Mesothelial cell of epicardium (in vitro differentiated cells): ENCODE data around the gene RBMS1. TPM values are rescaled to one million over a fixed set of nuclear protein-coding genes. Genes with fewer than 3 reads are reported as not detected.

ENCODE experiments used
- DNase-seq, 2 experiments: peaks; one replicate each; pipeline ENCODE4 v3.0.0; 2021; ENCODE audit warnings: low spot score in 2 of 2; ENCODE audit not compliant: unreplicated experiment in 2 of 2
- H3K27ac Mint-ChIP-seq: 2 replicates; pipeline ENCODE4 v1.8.0; 2021; ENCODE audit warnings: mixed read lengths
- H3K27me3 Mint-ChIP-seq: 2 replicates; pipeline ENCODE4 v1.8.0; 2021; ENCODE audit warnings: low read depth, mixed read lengths
- H3K36me3 Mint-ChIP-seq: 2 replicates; pipeline ENCODE4 v1.8.0; 2021; ENCODE audit warnings: mixed read lengths
- H3K4me1 Mint-ChIP-seq: 2 replicates; pipeline ENCODE4 v1.8.0; 2021; ENCODE audit warnings: mixed read lengths
- H3K4me3 Mint-ChIP-seq: 2 replicates; pipeline ENCODE4 v1.8.0; 2021; ENCODE audit warnings: mild to moderate bottlenecking, moderate library complexity, mixed read lengths
- H3K9me3 Mint-ChIP-seq: 2 replicates; pipeline ENCODE4 v1.8.0; 2021; ENCODE audit warnings: mixed read lengths
- total RNA-seq: library from RNA; stranded (reverse); gene quantifications from 3 replicates; pipeline ENCODE4 v1.2.1, GENCODE V29; 2021
- TF ChIP-seq, protein P1 (sequence below): fragments of 200-600 bp; sonication (generic); IDR thresholded peaks from one replicate; pipeline ENCODE4 v1.5.0; 2021; ENCODE audit warnings: antibody characterized with exemption; ENCODE audit not compliant: unreplicated experiment

The RBMS1 gene
- total RNA-seq, 1 donor from 2014 or later, result 128 TPM

DNA sequence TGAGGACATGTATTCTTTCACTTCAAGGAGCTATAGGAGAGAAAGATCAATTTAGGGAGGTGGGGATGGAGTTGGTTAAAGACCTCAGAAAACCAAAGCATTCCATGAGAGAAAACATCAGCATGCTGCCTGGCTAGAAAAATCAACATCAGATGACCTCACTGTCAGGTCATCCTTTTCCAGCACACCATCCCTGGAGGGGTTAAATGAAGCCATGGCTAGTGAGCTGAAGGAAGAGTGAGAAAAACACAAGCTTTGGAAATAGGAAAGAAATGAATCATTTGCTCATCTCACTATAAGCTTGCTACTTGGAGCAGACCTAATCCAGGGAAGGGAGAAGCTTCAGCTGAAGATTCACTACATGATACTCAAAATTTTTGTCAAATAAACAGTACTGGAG, 184.0 kb downstream of the RBMS1 start:
- no peaks in the 10 kb centered on the region for H3K27me3 Mint-ChIP-seq
- DNase-seq, result no peak
- H3K4me3 Mint-ChIP-seq, result no peak overlapping the region
- peak overlapping the region; percentile 30 for H3K27ac Mint-ChIP-seq
- peaks cover 19% of the 10 kb centered on the region for H3K36me3 Mint-ChIP-seq
- TF ChIP-seq, protein P1, sequence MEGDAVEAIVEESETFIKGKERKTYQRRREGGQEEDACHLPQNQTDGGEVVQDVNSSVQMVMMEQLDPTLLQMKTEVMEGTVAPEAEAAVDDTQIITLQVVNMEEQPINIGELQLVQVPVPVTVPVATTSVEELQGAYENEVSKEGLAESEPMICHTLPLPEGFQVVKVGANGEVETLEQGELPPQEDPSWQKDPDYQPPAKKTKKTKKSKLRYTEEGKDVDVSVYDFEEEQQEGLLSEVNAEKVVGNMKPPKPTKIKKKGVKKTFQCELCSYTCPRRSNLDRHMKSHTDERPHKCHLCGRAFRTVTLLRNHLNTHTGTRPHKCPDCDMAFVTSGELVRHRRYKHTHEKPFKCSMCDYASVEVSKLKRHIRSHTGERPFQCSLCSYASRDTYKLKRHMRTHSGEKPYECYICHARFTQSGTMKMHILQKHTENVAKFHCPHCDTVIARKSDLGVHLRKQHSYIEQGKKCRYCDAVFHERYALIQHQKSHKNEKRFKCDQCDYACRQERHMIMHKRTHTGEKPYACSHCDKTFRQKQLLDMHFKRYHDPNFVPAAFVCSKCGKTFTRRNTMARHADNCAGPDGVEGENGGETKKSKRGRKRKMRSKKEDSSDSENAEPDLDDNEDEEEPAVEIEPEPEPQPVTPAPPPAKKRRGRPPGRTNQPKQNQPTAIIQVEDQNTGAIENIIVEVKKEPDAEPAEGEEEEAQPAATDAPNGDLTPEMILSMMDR, result no peak
- H3K4me1 Mint-ChIP-seq, result peaks cover 6% of the 10 kb centered on the region
- H3K9me3 Mint-ChIP-seq, result no peaks in the 10 kb centered on the region

DNA sequence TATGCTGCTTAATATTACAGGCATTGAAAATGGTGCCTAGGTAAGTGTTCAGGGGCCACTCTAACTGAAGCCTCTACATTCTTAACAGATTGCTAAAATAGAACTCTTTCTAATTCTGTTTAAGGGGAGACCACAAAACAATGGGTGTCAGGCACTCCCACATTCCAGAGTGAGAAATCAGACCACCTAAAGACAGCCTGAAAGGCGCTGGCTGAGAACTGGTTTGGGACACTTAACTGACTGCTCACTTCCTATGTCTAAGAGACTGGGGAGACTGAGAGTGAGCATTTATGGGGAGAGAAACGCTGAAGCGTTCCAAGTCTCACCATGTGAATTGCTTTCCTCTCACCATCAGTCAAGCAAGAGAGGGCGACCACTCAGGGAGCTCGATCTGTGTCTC, 184.7 kb downstream of the RBMS1 start:
- Mint-ChIP-seq H3K4me1 (peaks cover 6% of the 10 kb centered on the region), H3K4me3 (no peak overlapping the region), H3K27me3 (no peaks in the 10 kb centered on the region), H3K36me3 (peaks cover 21% of the 10 kb centered on the region), H3K27ac (peak overlapping the region; percentile 30), H3K9me3 (no peaks in the 10 kb centered on the region)
- TF ChIP-seq, protein P1, result no peak
- DNase-seq, result no peak

DNA sequence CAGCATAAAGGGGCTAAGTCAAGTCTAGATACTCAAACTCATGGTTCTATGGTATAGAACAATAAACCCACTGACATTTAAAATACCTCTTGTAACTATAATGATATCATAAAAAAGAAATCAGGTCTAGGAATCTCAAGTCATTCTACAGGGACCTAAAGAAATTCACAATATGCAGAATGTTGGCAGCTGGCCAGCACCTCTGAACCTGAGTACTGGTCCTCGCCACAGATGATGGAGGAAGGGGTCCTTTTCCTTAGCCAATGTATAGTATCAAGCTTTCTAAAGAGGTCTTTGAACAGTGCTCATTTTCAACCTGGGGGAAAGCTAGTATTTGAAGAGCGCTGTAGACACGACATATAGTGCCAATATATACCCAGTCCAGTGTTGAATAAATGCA, 185.1 kb downstream of the RBMS1 start:
- peaks cover 25% of the 10 kb centered on the region for H3K36me3 Mint-ChIP-seq
- peaks cover 6% of the 10 kb centered on the region for H3K4me1 Mint-ChIP-seq
- no peak for DNase-seq
- H3K27me3 Mint-ChIP-seq, result no peaks in the 10 kb centered on the region
- H3K4me3 Mint-ChIP-seq, result no peak overlapping the region
- TF ChIP-seq, protein P1, result no peak
- peak overlapping the region; percentile 30 for H3K27ac Mint-ChIP-seq
- H3K9me3 Mint-ChIP-seq, result no peaks in the 10 kb centered on the region

DNA sequence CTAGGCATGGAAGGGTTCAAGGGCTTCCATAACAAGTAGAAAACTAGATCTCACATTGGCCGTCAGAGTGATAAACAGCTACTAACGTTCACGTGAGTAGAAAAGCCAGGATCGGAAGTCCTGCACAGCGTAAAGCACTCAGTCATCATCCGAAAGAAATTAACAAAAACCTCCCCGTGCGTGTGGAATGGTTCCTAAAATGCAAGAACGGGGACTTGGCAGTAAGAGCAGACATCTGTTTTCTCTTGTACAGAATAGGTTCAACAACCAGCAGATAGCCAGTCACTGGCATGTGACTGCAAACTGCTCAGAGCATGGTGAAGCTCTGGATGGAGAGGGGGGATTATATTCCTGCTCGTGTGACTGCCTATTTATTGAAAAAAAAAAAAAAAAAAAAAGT, 186.6 kb downstream of the RBMS1 start:
- H3K4me3 Mint-ChIP-seq, result no peak overlapping the region
- peaks cover 4% of the 10 kb centered on the region for H3K4me1 Mint-ChIP-seq
- H3K36me3 Mint-ChIP-seq, result peaks cover 31% of the 10 kb centered on the region
- H3K27ac Mint-ChIP-seq, result no peak overlapping the region
- H3K27me3 Mint-ChIP-seq, result no peaks in the 10 kb centered on the region
- H3K9me3 Mint-ChIP-seq, result no peaks in the 10 kb centered on the region
- no peak for DNase-seq
- TF ChIP-seq, protein P1, result no peak

DNA sequence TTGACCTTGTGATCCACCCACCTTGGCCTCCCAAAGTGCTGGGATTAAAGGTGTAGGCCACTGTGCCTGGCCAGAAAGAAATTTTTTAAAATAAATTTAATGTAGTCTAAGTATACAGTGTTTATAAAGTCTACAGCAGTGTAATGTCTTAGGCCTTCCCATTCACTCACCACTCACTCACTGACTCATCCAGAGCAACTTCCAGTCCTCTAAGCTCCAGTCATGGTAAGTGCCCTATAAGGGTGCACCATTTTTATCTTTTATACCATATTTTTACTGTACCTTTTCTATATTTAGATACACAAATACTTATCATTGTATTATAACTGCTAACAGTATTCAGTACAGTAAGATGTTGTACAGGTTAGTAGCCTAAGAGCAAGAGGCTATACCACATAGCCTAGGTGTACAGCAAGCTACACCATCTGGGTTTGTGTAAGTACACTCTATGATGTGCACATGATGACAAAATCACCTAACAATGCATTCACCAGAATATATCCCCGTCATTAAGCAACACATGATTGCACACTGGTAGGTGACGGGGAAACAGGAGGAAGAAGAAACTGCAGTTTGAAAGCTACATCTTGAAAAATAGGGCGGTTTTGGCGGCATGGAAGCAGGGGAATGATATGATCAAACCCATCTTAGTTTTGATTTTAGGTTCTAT, 188.4 kb downstream of the RBMS1 start:
- Mint-ChIP-seq H3K4me1 (peaks cover 4% of the 10 kb centered on the region), H3K27ac (no peak overlapping the region), H3K9me3 (no peaks in the 10 kb centered on the region), H3K36me3 (peaks cover 27% of the 10 kb centered on the region), H3K4me3 (no peak overlapping the region), H3K27me3 (no peaks in the 10 kb centered on the region)
- no peak for DNase-seq
- TF ChIP-seq, protein P1, result no peak
